Nephron progenitor cell (in vitro differentiated cells): Measurements from ENCODE around the gene DAB2.

Experiments
- DNase-seq: peaks from one replicate; pipeline ENCODE4 v3.0.0; 2021
- H3K27ac Mint-ChIP-seq: 2 replicates; pipeline ENCODE4 v1.8.0; 2021; ENCODE audit warnings: mild to moderate bottlenecking, moderate library complexity, mixed read lengths
- H3K27me3 Mint-ChIP-seq: 2 replicates; pipeline ENCODE4 v1.8.0; 2021; ENCODE audit warnings: mild to moderate bottlenecking, low read depth, mixed read lengths; ENCODE audit not compliant: poor library complexity
- H3K36me3 Mint-ChIP-seq: 2 replicates; pipeline ENCODE4 v1.8.0; 2021; ENCODE audit warnings: low read depth, mixed read lengths
- H3K4me1 Mint-ChIP-seq: 2 replicates; pipeline ENCODE4 v1.8.0; 2021; ENCODE audit warnings: mixed read lengths
- H3K4me3 Mint-ChIP-seq: 2 replicates; pipeline ENCODE4 v1.8.0; 2021; ENCODE audit warnings: mild to moderate bottlenecking, moderate library complexity, mixed read lengths
- H3K9me3 Mint-ChIP-seq: 2 replicates; pipeline ENCODE4 v1.8.0; 2021; ENCODE audit warnings: mild to moderate bottlenecking, moderate library complexity, mixed read lengths
- CTCF ChIP-seq: fragments of 200-600 bp; sonication (generic); IDR thresholded peaks from 2 replicates; pipeline ENCODE4 v1.5.0; 2021; ENCODE audit warnings: antibody characterized with exemption

DAB2 gene

GRCh38 chr5:39371367-39371635 is 53.5 kb downstream of the DAB2 start:
- H3K36me3 Mint-ChIP-seq = peaks cover 31% of the 10 kb centered on the region
- no peak for TF ChIP-seq CTCF

GRCh38 chr5:39370555-39371366 is 54.0 kb downstream of the DAB2 start:
- Mint-ChIP-seq H3K36me3 (peaks cover 28% of the 10 kb centered on the region), H3K27me3 (no peaks in the 10 kb centered on the region), H3K4me3 (no peak overlapping the region), H3K27ac (no peak overlapping the region), H3K4me1 (no peaks in the 10 kb centered on the region), H3K9me3 (no peaks in the 10 kb centered on the region)
- TF ChIP-seq CTCF = no peak
- no peak for DNase-seq

More at GRCh38 chr5:39371367-39371635, 53.5 kb downstream of the DAB2 start:
- Mint-ChIP-seq H3K4me1 (no peaks in the 10 kb centered on the region), H3K9me3 (no peaks in the 10 kb centered on the region), H3K27ac (no peak overlapping the region), H3K27me3 (no peaks in the 10 kb centered on the region), H3K4me3 (no peak overlapping the region)
- DNase-seq = no peak

- H3K4me1 Mint-ChIP-seq = no peaks in the 10 kb centered on the region
- H3K27me3 Mint-ChIP-seq = no peaks in the 10 kb centered on the region
- no peak overlapping the region for H3K27ac Mint-ChIP-seq
- H3K4me3 Mint-ChIP-seq = no peak overlapping the region
- no peak for TF ChIP-seq CTCF
- H3K36me3 Mint-ChIP-seq = peaks cover 24% of the 10 kb centered on the region
- DNase-seq = no peak
- no peaks in the 10 kb centered on the region for H3K9me3 Mint-ChIP-seq
Measured at GRCh38 chr5:39369123-39369815, 55.5 kb downstream of the DAB2 start.

GRCh38 chr5:39368116-39368515 is 56.7 kb downstream of the DAB2 start:
- H3K27ac Mint-ChIP-seq = no peak overlapping the region

GRCh38 chr5:39367711-39368110 is 57.1 kb downstream of the DAB2 start:
- no peak for TF ChIP-seq CTCF
- no peak for DNase-seq
- Mint-ChIP-seq H3K4me3 (no peak overlapping the region), H3K36me3 (peaks cover 9% of the 10 kb centered on the region), H3K27ac (no peak overlapping the region), H3K9me3 (no peaks in the 10 kb centered on the region), H3K27me3 (no peaks in the 10 kb centered on the region), H3K4me1 (no peaks in the 10 kb centered on the region)

More at GRCh38 chr5:39368116-39368515, 56.7 kb downstream of the DAB2 start:
- H3K27me3 Mint-ChIP-seq = no peaks in the 10 kb centered on the region
- H3K4me3 Mint-ChIP-seq = no peak overlapping the region
- TF ChIP-seq CTCF = no peak
- H3K36me3 Mint-ChIP-seq = peaks cover 13% of the 10 kb centered on the region
- DNase-seq = no peak
- no peaks in the 10 kb centered on the region for H3K9me3 Mint-ChIP-seq
- no peaks in the 10 kb centered on the region for H3K4me1 Mint-ChIP-seq

GRCh38 chr5:39364367-39364766 is 60.4 kb downstream of the DAB2 start, which contains the start of gene C9:
C9 (minus strand) TSS chr5:39364495; CDS start chr5:39364464, 31 bp downstream.
- no peak within 1 kb of the TSS for H3K4me3 Mint-ChIP-seq
- no peaks in the 10 kb centered on the region for H3K4me1 Mint-ChIP-seq
- no peaks in the 10 kb centered on the region for H3K27me3 Mint-ChIP-seq
- H3K27ac Mint-ChIP-seq = no peak within 1 kb of the TSS
- H3K36me3 Mint-ChIP-seq = no peaks in the 10 kb centered on the region
- no peak for DNase-seq
- no peak for TF ChIP-seq CTCF
- H3K9me3 Mint-ChIP-seq = no peaks in the 10 kb centered on the region
